ENCODE data around the gene CMTM1. TPM values are rescaled to one million over a fixed set of nuclear protein-coding genes. Genes with fewer than 3 reads are reported as not detected.

CMTM1 gene
- total RNA-seq, 1 experiment from 2014 or later: 5.2 TPM

DNA sequence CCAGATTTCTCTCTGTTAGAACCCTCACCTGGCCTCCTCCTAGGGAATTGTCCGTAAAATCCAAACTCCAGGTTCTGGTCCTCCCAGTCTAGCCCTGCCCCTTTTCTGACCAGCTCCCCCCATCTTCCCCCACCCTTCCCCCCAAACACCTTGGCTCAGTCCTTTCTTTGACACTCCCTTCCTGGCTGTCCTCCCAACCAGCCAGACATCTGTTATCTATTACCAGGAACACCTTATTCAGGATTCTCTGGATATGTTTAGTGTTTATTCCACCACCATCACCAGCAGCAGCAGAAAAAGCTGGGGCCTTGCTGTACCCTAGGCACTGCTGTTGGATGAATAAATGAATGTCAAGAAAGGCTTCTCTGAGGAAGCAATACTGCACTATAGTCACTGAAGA, 34.2 kb downstream of the CMTM1 start:
- H4K20me1 ChIP-seq (ENCODE audit: insufficient read depth): no peaks in the 10 kb centered on the region
- no peaks in the 10 kb centered on the region for H3K9me2 ChIP-seq (ENCODE audit: insufficient read depth)
- no peaks in the 10 kb centered on the region for H3K9me3 ChIP-seq (ENCODE audit: control insufficient read depth in 1 of 2, insufficient read depth in 1 of 2, low read depth in 1 of 2, low read length in 2 of 2)
- H3K27ac ChIP-seq (ENCODE audit: low read depth, low read length): no peak overlapping the region
- no peak overlapping the region for H3K4me2 ChIP-seq (ENCODE audit: low read length)
- DNase-seq (ENCODE audit: low read depth, low spot score) (no peak), ATAC-seq (no peak)
- no TSS peak for BruUV-seq (replicated peaks)
- H2AFZ ChIP-seq (ENCODE audit: low read depth, low read length, poor library complexity, severe bottlenecking): no peak overlapping the region
- POLR2A ChIA-PET: no interaction called here
- RAD21 ChIA-PET (ENCODE audit: low non-redundant PET in 1 of 2, low total read pairs in 2 of 2, uncharacterized antibody in 2 of 2, unreplicated experiment in 2 of 2): no interaction called here
- no peaks in the 10 kb centered on the region for H3K36me3 ChIP-seq (ENCODE audit: control insufficient read depth in 1 of 2, insufficient read depth in 2 of 2, low read length in 2 of 2)
- intact Hi-C loops (cut with micrococcal nuclease): no loop called here
- H3K4me1 ChIP-seq (ENCODE audit: control insufficient read depth in 1 of 2, insufficient read depth in 2 of 2, low read length in 2 of 2): peaks cover 7 to 10% of the 10 kb centered on the region in 2 experiments; a peak in 3 of 4 replicates
- H3K27me3 ChIP-seq (ENCODE audit: insufficient read depth, low read length): no peaks in the 10 kb centered on the region
- H3K79me2 ChIP-seq (ENCODE audit: insufficient read depth, low read length): peaks cover 2% of the 10 kb centered on the region; the same call in 1 of the 2 replicates
- H3K4me3 ChIP-seq (replicated peaks in 1 of 2; ENCODE audit: low read depth in 1 of 2, low read length in 2 of 2): no peak overlapping the region
- CTCF ChIA-PET: interaction anchor here (0.6 to 0.7 kb wide), 2 partner anchors 193 to 634 kb away, joined by 3 to 5 read pairs; no protein-coding TSS in a partner anchor
- H3K9ac ChIP-seq (ENCODE audit: low read length): no peak overlapping the region
- no peak for TF ChIP-seq SP1 (IDR thresholded peaks at IDR 0.05; ENCODE audit: low read depth)
- TF ChIP-seq SRF (IDR thresholded peaks at IDR 0.05; ENCODE audit: low read depth): no peak
- TF ChIP-seq EZH2 (IDR thresholded peaks at IDR 0.05): no peak
- no peak for TF ChIP-seq FOSL1 (IDR thresholded peaks at IDR 0.05; ENCODE audit: low read depth)
- TF ChIP-seq, protein P1, sequence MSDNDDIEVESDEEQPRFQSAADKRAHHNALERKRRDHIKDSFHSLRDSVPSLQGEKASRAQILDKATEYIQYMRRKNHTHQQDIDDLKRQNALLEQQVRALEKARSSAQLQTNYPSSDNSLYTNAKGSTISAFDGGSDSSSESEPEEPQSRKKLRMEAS (IDR thresholded peaks at IDR 0.05): no peak
- TF ChIP-seq EGR1 (IDR thresholded peaks at IDR 0.05; ENCODE audit: low read depth): no peak
- no peak for TF ChIP-seq POLR2A (IDR thresholded peaks at IDR 0.05; ENCODE audit: borderline replicate concordance, extremely low read depth, insufficient read depth, insufficient read length)
- no peak for TF ChIP-seq CBX3 (IDR thresholded peaks at IDR 0.05; ENCODE audit: low read depth)
- no peak for TF ChIP-seq EZH2phosphoT487 (IDR thresholded peaks at IDR 0.05; ENCODE audit: borderline replicate concordance)
- TF ChIP-seq, protein P2, sequence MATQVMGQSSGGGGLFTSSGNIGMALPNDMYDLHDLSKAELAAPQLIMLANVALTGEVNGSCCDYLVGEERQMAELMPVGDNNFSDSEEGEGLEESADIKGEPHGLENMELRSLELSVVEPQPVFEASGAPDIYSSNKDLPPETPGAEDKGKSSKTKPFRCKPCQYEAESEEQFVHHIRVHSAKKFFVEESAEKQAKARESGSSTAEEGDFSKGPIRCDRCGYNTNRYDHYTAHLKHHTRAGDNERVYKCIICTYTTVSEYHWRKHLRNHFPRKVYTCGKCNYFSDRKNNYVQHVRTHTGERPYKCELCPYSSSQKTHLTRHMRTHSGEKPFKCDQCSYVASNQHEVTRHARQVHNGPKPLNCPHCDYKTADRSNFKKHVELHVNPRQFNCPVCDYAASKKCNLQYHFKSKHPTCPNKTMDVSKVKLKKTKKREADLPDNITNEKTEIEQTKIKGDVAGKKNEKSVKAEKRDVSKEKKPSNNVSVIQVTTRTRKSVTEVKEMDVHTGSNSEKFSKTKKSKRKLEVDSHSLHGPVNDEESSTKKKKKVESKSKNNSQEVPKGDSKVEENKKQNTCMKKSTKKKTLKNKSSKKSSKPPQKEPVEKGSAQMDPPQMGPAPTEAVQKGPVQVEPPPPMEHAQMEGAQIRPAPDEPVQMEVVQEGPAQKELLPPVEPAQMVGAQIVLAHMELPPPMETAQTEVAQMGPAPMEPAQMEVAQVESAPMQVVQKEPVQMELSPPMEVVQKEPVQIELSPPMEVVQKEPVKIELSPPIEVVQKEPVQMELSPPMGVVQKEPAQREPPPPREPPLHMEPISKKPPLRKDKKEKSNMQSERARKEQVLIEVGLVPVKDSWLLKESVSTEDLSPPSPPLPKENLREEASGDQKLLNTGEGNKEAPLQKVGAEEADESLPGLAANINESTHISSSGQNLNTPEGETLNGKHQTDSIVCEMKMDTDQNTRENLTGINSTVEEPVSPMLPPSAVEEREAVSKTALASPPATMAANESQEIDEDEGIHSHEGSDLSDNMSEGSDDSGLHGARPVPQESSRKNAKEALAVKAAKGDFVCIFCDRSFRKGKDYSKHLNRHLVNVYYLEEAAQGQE (IDR thresholded peaks at IDR 0.05; ENCODE audit: low read depth): no peak
- TF ChIP-seq, protein P3, sequence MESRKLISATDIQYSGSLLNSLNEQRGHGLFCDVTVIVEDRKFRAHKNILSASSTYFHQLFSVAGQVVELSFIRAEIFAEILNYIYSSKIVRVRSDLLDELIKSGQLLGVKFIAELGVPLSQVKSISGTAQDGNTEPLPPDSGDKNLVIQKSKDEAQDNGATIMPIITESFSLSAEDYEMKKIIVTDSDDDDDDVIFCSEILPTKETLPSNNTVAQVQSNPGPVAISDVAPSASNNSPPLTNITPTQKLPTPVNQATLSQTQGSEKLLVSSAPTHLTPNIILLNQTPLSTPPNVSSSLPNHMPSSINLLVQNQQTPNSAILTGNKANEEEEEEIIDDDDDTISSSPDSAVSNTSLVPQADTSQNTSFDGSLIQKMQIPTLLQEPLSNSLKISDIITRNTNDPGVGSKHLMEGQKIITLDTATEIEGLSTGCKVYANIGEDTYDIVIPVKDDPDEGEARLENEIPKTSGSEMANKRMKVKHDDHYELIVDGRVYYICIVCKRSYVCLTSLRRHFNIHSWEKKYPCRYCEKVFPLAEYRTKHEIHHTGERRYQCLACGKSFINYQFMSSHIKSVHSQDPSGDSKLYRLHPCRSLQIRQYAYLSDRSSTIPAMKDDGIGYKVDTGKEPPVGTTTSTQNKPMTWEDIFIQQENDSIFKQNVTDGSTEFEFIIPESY (IDR thresholded peaks at IDR 0.05; ENCODE audit: extremely low read depth, insufficient replicate concordance, low read length): no peak
- TF ChIP-seq, protein P4, sequence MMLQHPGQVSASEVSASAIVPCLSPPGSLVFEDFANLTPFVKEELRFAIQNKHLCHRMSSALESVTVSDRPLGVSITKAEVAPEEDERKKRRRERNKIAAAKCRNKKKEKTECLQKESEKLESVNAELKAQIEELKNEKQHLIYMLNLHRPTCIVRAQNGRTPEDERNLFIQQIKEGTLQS (IDR thresholded peaks at IDR 0.05): no peak
